NCI-H128 (cell line): Measurements from ENCODE around the gene SPPL3.

ENCODE experiments used
- DNase-seq: peaks from one replicate; lab custom pipeline; 2025; ENCODE audit not compliant: unreplicated experiment; lab: John Stamatoyannopoulos, UW

The SPPL3 gene

GRCh38 chr12:120879102-120879501, 25.1 kb downstream of the SPPL3 start:
- no peak for DNase-seq

DNA sequence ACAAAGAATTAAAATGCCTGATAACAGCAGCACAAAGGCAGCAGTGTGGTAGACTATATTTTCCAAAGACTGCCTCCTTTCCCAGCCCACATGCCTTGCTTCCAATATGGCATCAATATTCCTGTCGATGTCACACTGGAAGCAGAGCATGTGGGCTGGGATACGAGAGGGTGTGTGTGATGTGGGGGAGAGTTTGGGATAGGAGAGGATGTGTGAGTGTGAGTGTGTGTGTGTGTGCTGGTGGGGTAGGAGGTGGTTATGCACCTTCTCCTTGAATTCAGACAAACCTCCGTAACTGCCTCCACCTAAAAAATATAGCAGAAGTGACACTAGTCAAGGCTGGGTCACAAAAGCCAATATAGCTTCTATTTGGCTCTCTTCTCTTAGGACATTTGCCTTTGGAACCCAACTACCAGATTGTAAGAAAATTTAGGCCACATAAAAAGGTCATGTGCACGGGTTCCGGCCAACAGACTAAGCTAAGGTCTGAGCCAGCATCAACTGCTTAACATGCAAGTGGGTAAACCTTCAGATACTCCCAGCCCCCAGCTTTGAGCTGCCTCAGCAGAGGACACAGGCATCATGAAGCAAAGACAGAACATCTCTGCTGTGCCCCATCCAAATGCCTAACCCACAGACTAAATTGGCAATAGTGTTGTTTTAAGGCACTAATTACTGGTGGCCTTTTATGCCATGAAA, 29.5 kb downstream of the SPPL3 start:
- DNase-seq = no peak

GRCh38 chr12:120873226-120873625, 30.9 kb downstream of the SPPL3 start:
- DNase-seq = no peak

- DNase-seq = no peak
Observed at GRCh38 chr12:120872487-120872886, 31.7 kb downstream of the SPPL3 start.

GRCh38 chr12:120870415-120870814, 33.7 kb downstream of the SPPL3 start:
- no peak for DNase-seq

DNA sequence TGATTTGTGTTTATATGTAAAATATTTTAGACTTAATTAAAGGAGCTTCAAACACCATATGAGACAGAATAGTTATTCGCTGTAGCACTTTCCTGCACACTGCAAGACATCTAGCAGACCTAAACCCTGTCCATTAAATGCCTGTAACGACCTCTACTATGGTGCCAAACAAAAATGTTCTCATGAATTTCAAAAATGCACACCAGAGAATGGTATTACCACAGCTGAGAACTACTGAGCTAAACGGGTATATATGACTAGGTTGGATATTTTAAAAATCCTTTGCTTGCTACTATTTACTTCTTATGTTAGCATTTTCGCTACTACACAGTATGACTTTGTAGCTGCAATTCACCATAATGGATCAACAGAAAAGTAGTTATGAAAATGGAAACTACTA, 34.8 kb downstream of the SPPL3 start:
- no peak for DNase-seq

- no peak for DNase-seq
Observed at GRCh38 chr12:120866108-120866507, 38.0 kb downstream of the SPPL3 start.

GRCh38 chr12:120865098-120865497, 39.1 kb downstream of the SPPL3 start:
- DNase-seq = no peak

- no peak for DNase-seq
Observed at GRCh38 chr12:120862664-120863063, 41.5 kb downstream of the SPPL3 start.

- no peak for DNase-seq
Observed at GRCh38 chr12:120861074-120861795, 42.9 kb downstream of the SPPL3 start.

- no peak for DNase-seq
Observed at GRCh38 chr12:120858306-120859088, 45.7 kb downstream of the SPPL3 start.

- DNase-seq = no peak
Observed at GRCh38 chr12:120856980-120857379, 47.2 kb downstream of the SPPL3 start.

DNA sequence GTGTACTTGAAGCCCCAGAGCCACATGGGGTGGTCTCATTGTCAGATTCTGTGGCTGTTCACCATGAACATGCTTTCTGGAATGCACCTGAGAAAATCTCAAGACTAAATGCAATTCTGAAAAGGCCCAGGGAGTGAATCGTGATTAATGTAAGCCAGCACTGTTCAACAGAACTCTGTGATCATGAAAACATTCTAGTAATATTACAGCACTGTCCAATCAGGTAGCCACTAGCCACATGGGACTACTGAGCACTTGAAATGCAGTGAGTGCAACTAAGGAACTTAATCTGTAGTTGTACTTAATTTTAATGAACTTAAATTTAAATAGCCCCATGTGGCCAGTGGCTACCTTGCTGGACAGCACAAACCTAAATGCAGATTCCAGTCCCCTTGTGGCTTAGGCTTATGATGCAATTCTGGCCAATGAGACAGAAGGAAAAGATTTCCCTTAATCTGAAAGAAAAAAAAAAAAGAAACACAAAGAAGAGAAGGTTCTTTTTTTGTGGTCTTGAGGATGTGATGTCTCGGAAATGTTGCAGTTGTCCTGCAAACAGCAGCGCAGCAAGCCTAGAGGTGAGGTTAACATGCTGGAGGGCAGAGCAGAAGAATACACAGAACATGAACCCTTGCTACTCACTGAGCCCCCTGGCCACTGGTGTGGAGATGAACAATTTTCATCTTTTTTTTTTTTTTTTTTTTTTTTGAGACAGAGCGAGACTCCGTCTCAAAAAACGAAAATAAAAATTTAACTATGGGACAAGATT, 48.2 kb downstream of the SPPL3 start:
- no peak for DNase-seq

- no peak for DNase-seq
Observed at GRCh38 chr12:120854804-120855203, 49.4 kb downstream of the SPPL3 start.

DNA sequence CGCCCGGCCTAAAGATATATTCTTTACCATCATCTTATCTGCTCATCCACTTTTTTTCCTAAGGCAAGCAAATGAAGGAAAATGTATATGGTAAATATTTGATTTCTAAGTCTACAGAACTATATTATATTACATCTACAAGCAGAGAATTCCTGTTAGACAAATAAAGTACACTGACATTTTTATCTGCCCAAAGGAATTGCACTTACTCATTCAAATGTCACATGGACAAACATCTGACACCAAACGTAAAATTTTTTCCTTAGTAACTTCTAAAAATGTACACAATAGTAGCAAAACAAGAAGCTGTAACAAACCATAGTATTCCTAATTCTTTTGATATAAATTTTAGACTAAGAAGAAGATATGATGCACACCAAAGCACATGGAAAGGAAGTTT, 51.0 kb downstream of the SPPL3 start:
- no peak for DNase-seq

- DNase-seq = no peak
Observed at GRCh38 chr12:120851944-120852343, 52.2 kb downstream of the SPPL3 start.

GRCh38 chr12:120851444-120851843, 52.7 kb downstream of the SPPL3 start:
- DNase-seq = no peak

GRCh38 chr12:120849765-120850164, 54.4 kb downstream of the SPPL3 start:
- no peak for DNase-seq

- DNase-seq = no peak
Observed at GRCh38 chr12:120847814-120848213, 56.3 kb downstream of the SPPL3 start.

DNA sequence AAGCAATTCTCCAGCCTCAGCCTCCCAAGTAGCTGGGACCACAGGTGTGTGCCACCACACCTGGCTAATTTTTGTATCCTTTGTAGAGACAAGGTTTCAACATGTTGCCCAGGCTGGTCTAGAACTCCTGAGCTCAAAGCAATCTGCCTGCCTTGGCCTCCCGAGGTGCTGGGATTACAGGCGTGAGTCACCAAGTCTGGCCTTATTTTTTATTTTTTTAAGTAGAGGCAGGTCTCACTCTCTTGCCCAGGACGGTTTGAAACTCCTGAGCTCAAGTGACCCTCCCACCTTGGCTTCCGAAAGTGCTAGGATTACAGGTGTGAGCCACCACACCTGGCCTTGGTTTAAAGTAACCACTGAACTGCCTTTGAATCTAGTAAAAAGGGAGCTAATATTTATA, 56.8 kb downstream of the SPPL3 start:
- DNase-seq = no peak

DNA sequence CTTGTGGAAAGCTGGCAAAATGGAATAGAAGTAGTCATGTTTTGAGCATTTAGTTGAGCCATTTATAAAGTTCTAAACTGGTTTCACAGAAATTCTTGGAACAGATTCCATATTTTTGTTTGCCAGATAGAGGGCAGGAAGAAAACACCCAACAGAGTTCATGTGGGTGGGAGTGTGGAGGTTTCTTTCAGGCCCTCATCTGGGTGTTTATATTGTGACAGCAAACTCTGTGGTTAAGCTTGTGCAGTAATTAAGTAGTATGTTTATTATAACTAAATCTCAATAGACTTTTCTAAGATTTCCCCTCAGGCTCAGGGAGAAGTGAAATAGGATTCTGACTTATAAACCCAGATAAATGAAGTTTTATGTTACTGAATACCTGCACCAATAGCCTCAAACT, 57.4 kb downstream of the SPPL3 start:
- DNase-seq = no peak
